HFFc6 (cell line): ENCODE data around the gene LMTK2. TPM values are rescaled to one million over a fixed set of nuclear protein-coding genes. Genes with fewer than 3 reads are reported as not detected.

ENCODE experiments used
- DNase-seq: peaks from one replicate; pipeline ENCODE4 v3.0.0-alpha.2; 2018
- H3K27ac Mint-ChIP-seq: 2 replicates; pipeline ENCODE4 v1.8.0; 2020; ENCODE audit warnings: mild to moderate bottlenecking, mixed read lengths
- H3K27me3 Mint-ChIP-seq: 2 replicates; pipeline ENCODE4 v1.8.0; 2021; ENCODE audit warnings: mild to moderate bottlenecking, moderate library complexity, mixed read lengths; ENCODE audit not compliant: insufficient read depth
- H3K36me3 Mint-ChIP-seq: 2 replicates; pipeline ENCODE4 v1.8.0; 2021; ENCODE audit warnings: low read depth, mixed read lengths
- H3K4me1 Mint-ChIP-seq: 2 replicates; pipeline ENCODE4 v1.8.0; 2020; ENCODE audit warnings: low read depth, mixed read lengths
- H3K4me3 Mint-ChIP-seq: 2 replicates; pipeline ENCODE4 v1.8.0; 2020; ENCODE audit warnings: mild to moderate bottlenecking, moderate library complexity, mixed read lengths
- H3K9me3 Mint-ChIP-seq: 2 replicates; pipeline ENCODE4 v1.8.0; 2020; ENCODE audit warnings: mild to moderate bottlenecking, mixed read lengths
- total RNA-seq, 6 experiments: library from RNA; stranded (reverse); fragmentation: NEBNext Ultra II Directional; extraction: Animal tissue kit (Norgen Biotek cat#: 25700); gene quantifications; 2 replicates in 1 of 6; 3 replicates in 5 of 6; pipeline ENCODE4 v1.2.3, GENCODE V29; 2021
- TF ChIP-seq, protein P1 (sequence below): fragments of 200-600 bp; sonication (generic); IDR thresholded peaks from 2 replicates; pipeline ENCODE4 v1.5.0; 2021; ENCODE audit warnings: antibody characterized with exemption, mild to moderate bottlenecking

Gene LMTK2
- total RNA-seq, 6 experiments from 2014 or later, result 9.2 to 13.5 (median 10.0) TPM

DNA sequence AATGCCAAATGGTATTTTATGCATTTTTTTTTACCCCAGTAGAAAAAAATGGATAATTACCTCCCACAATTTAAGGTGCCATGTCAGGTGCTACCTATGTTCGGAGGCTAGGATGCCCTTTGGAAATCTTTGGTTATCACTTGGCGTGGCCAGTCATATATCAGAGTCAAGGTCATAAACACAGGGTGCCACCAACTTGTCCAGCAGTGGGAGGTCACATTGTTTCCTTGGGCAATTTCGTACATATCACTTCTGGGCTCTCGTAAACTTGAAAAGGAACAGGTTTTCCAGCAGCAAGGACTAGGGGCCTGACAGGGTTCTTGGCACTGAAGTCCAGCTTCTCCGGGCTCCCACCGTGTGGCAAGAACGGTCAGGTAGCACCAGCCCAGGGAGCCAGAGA is 56.6 kb downstream of the LMTK2 start:
- peaks cover 11% of the 10 kb centered on the region for H3K36me3 Mint-ChIP-seq
- peak overlapping the region; percentile 96 for H3K27ac Mint-ChIP-seq
- H3K4me3 Mint-ChIP-seq, result peak overlapping the region; percentile 86
- no peaks in the 10 kb centered on the region; the same call in 1 of the 2 replicates for H3K27me3 Mint-ChIP-seq
- peaks cover 27% of the 10 kb centered on the region for H3K4me1 Mint-ChIP-seq
- no peak for DNase-seq
- H3K9me3 Mint-ChIP-seq, result no peaks in the 10 kb centered on the region
- TF ChIP-seq, protein P1, sequence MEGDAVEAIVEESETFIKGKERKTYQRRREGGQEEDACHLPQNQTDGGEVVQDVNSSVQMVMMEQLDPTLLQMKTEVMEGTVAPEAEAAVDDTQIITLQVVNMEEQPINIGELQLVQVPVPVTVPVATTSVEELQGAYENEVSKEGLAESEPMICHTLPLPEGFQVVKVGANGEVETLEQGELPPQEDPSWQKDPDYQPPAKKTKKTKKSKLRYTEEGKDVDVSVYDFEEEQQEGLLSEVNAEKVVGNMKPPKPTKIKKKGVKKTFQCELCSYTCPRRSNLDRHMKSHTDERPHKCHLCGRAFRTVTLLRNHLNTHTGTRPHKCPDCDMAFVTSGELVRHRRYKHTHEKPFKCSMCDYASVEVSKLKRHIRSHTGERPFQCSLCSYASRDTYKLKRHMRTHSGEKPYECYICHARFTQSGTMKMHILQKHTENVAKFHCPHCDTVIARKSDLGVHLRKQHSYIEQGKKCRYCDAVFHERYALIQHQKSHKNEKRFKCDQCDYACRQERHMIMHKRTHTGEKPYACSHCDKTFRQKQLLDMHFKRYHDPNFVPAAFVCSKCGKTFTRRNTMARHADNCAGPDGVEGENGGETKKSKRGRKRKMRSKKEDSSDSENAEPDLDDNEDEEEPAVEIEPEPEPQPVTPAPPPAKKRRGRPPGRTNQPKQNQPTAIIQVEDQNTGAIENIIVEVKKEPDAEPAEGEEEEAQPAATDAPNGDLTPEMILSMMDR, result no peak

DNA sequence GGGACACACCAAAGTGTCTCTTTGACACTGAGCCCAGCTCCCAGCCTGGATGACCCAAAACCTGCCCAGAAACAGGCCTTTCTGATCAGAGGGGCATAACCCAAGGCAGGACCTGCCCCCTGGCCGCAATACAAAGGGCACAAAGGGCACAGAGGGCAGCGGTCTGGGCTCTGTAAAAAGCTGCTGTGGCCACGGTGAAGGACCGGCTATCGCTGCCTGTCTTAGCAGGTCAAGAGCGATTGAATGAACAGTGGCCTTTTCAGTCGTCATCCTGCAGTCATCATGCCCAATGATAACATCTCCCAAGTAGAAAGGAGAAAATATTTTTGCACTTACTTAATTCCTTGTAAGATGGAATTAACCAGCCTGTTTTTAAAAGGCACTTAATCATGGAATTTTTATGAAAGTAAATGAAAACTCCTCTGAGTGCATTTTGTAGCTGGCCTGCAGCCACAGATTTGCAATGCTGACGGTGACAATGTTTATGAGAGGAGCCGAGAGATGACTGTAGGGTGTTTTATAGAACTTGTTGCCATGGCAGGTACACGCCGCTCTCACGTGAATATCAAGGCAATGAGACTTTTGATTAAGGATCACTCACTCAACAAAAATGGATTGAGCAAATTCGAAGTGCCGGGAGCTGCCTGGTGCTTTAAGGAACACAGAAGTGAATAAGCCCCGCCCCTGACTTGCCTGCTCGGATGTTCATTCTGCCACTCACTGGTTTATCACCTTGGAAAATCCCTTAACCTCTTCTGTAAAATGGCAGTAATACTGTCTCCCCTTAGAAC is 57.2 kb downstream of the LMTK2 start:
- peaks cover 11% of the 10 kb centered on the region for H3K36me3 Mint-ChIP-seq
- TF ChIP-seq, protein P1, result no peak
- H3K27ac Mint-ChIP-seq, result peak overlapping the region; percentile 96
- H3K4me1 Mint-ChIP-seq, result peaks cover 27% of the 10 kb centered on the region
- peak; percentile 97 for DNase-seq
- H3K27me3 Mint-ChIP-seq, result no peaks in the 10 kb centered on the region; the same call in 1 of the 2 replicates
- no peaks in the 10 kb centered on the region for H3K9me3 Mint-ChIP-seq
- peak overlapping the region; percentile 86 for H3K4me3 Mint-ChIP-seq

DNA sequence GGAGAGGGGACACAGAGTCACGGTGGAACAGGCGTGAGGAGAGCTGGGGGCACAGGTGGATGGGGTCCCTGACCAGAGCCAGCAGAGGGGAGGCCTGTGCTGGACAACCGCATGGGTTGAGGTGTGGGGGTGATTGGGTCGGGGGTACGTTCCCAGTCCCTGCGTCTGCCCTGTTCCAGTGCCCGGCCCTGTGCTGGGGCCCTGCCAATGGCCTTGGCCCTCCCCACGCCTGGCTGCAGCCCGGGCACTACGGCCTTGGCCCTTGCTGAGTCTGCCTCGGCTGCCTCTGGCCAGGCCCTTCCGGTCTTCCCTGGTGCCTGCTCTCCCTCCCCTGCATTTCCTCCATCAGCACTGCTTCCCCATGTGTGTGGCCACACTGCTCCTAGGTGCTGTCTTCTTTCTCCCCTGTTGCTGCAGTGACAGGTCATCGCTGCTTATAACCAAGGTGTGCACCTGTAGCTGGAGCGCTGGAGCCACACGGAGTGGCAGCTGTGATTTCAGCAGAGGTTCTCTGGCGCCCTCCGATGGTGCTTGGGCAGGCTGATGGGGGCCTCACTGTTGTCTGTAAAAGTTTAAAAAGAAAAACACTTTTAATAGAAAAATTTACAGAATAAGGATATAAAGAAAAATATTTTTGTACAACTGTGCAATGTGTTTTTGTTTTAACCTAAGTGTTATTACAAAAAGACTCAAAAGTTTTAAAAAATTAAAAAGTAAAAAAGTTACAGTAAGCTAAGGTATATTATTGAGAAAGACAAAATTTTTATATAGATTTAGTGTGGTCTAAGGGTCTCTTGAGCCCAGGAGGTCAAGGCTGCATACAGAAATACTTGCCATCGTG is 59.4 kb downstream of the LMTK2 start:
- no peak overlapping the region for H3K4me3 Mint-ChIP-seq
- no peaks in the 10 kb centered on the region for H3K36me3 Mint-ChIP-seq
- no peaks in the 10 kb centered on the region; the same call in 1 of the 2 replicates for H3K27me3 Mint-ChIP-seq
- DNase-seq, result no peak
- H3K27ac Mint-ChIP-seq, result peak overlapping the region; percentile 69
- H3K4me1 Mint-ChIP-seq, result peaks cover 27% of the 10 kb centered on the region
- no peaks in the 10 kb centered on the region for H3K9me3 Mint-ChIP-seq
- TF ChIP-seq, protein P1, result peak; percentile 79

DNA sequence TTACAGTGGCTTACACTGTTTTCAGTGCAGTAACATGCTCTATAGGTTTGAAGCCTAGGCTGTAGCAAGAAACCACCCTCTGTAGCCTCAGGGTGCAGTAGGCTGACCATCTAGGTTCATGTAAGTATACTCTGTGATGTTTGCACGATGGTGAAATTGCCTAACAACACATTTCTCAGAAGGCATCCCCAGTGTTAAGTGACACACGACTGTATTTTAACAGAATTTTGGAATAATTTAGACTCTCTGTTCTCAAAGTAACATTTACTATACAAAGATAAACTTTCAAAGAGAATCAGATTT is 60.0 kb downstream of the LMTK2 start:
- no peaks in the 10 kb centered on the region; the same call in none of the 2 replicates for H3K27me3 Mint-ChIP-seq
- no peaks in the 10 kb centered on the region for H3K9me3 Mint-ChIP-seq
- no peak for DNase-seq
- no peak overlapping the region for H3K27ac Mint-ChIP-seq
- H3K4me3 Mint-ChIP-seq, result no peak overlapping the region
- H3K36me3 Mint-ChIP-seq, result no peaks in the 10 kb centered on the region
- TF ChIP-seq, protein P1, result no peak
- H3K4me1 Mint-ChIP-seq, result peaks cover 27% of the 10 kb centered on the region

DNA sequence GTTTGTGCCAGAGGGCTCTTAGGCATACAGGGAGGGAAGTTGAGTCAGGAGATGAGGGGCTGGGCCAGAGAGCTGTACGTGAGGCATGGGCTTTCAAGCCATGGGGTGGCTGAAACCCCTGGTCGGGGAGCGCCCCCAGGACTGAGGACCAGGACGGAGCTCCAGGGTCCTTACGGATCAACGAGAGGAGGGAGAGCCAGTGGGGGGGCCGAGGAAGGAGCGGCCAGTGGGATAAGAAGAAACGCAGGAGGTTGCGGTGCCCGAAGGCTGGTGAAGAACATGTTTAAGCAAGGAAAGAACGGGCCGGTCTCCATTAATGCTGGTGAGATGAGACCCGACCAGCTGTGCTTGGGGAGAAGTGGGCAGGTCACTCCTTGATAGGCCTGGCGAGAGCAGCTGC is 61.0 kb downstream of the LMTK2 start:
- H3K36me3 Mint-ChIP-seq, result no peaks in the 10 kb centered on the region
- peaks cover 25% of the 10 kb centered on the region for H3K4me1 Mint-ChIP-seq
- TF ChIP-seq, protein P1, result no peak
- H3K27me3 Mint-ChIP-seq, result no peaks in the 10 kb centered on the region; the same call in none of the 2 replicates
- H3K4me3 Mint-ChIP-seq, result no peak overlapping the region
- DNase-seq, result no peak
- H3K27ac Mint-ChIP-seq, result no peak overlapping the region
- no peaks in the 10 kb centered on the region for H3K9me3 Mint-ChIP-seq
